Neuronal stem cell (in vitro differentiated cells): ENCODE measurements around the gene FRA10AC1.
A peak's percentile ranks its signal among the peaks of the same experiment; 100 is the strongest.

Experiments
- DNase-seq: peaks from one replicate; pipeline ENCODE4 v3.0.0-alpha.2; 2013; ENCODE audit warnings: low spot score
- H2AFZ ChIP-seq: one replicate; pipeline ENCODE4 v1.6.1; 2013; ENCODE audit warnings: mild to moderate bottlenecking, low read length, inconsistent platforms
- H2AK5ac ChIP-seq: 2 replicates; pipeline ENCODE4 v1.6.1; 2013; ENCODE audit warnings: low read depth, mild to moderate bottlenecking, inconsistent platforms, low read length, moderate library complexity, mixed read lengths
- H2BK120ac ChIP-seq: 2 replicates; pipeline ENCODE4 v1.6.1; 2013; ENCODE audit warnings: low read depth, mild to moderate bottlenecking, inconsistent platforms, low read length, moderate library complexity, mixed read lengths
- H2BK12ac ChIP-seq: one replicate; pipeline ENCODE4 v1.6.1; 2013; ENCODE audit warnings: low read length, inconsistent platforms
- H2BK15ac ChIP-seq: 2 replicates; pipeline ENCODE4 v1.6.1; 2013; ENCODE audit warnings: mild to moderate bottlenecking, low read length, inconsistent platforms, mixed read lengths
- H2BK5ac ChIP-seq: one replicate; pipeline ENCODE4 v1.6.1; 2013; ENCODE audit warnings: inconsistent platforms, mild to moderate bottlenecking, low read length, moderate library complexity
- H3K14ac ChIP-seq: one replicate; pipeline ENCODE4 v1.6.1; 2013; ENCODE audit warnings: low read length, inconsistent platforms
- H3K18ac ChIP-seq: 2 replicates; pipeline ENCODE4 v1.6.1; 2013; ENCODE audit warnings: low read length, inconsistent platforms
- H3K23ac ChIP-seq: 2 replicates; pipeline ENCODE4 v1.6.1; 2013; ENCODE audit warnings: low read depth, mild to moderate bottlenecking, mixed read lengths, low read length, inconsistent platforms; ENCODE audit not compliant: poor library complexity
- H3K27ac ChIP-seq: replicated peaks from 3 replicates; pipeline ENCODE4 v1.5.1; 2013; ENCODE audit warnings: low read length, inconsistent platforms
- H3K27me3 ChIP-seq, 3 experiments: 2 replicates each; pipeline ENCODE4 v1.6.1; 2013; ENCODE audit warnings: low read length in 3 of 3, mild to moderate bottlenecking in 2 of 3, inconsistent platforms in 1 of 3, low read depth in 1 of 3, mixed read lengths in 1 of 3, moderate library complexity in 1 of 3; ENCODE audit not compliant: control insufficient read depth in 3 of 3, insufficient read depth in 3 of 3
- H3K36me3 ChIP-seq, 2 donors: replicated peaks in 1 of 2; 2 replicates each; pipeline ENCODE4 v1.6.1; 2013; ENCODE audit warnings: low read length in 2 of 2; ENCODE audit not compliant: control insufficient read depth in 2 of 2, insufficient read depth in 2 of 2
- H3K4ac ChIP-seq: 2 replicates; pipeline ENCODE4 v1.6.1; 2013; ENCODE audit warnings: inconsistent platforms, mild to moderate bottlenecking, low read length, moderate library complexity
- H3K4me1 ChIP-seq, 2 donors: 1 replicate in 1 of 2; 2 replicates in 1 of 2; pipeline ENCODE4 v1.6.1; 2013; ENCODE audit warnings: low read length in 2 of 2, low read depth in 1 of 2; ENCODE audit not compliant: control insufficient read depth in 2 of 2, insufficient read depth in 1 of 2
- H3K4me2 ChIP-seq: one replicate; pipeline ENCODE4 v1.6.1; 2013; ENCODE audit warnings: mild to moderate bottlenecking, low read length, inconsistent platforms; ENCODE audit not compliant: insufficient read depth, poor library complexity, severe bottlenecking
- H3K4me3 ChIP-seq, 2 donors: 2 replicates each; pipeline ENCODE4 v1.5.1; 2013; ENCODE audit warnings: low read length in 2 of 2, mild to moderate bottlenecking in 2 of 2, inconsistent platforms in 1 of 2, moderate library complexity in 1 of 2
- H3K79me1 ChIP-seq: one replicate; pipeline ENCODE4 v1.6.1; 2013; ENCODE audit warnings: low read depth, mild to moderate bottlenecking, inconsistent platforms, low read length, moderate library complexity
- H3K9ac ChIP-seq: one replicate; pipeline ENCODE4 v1.6.1; 2013; ENCODE audit warnings: mild to moderate bottlenecking, low read depth, low read length, inconsistent platforms; ENCODE audit not compliant: poor library complexity
- H3K9me3 ChIP-seq, 2 donors: replicated peaks in 1 of 2; 2 replicates each; pipeline versions ENCODE3 to v1.6.1; 2013; ENCODE audit warnings: low read length in 2 of 2, mild to moderate bottlenecking in 2 of 2, inconsistent platforms in 1 of 2, low read depth in 1 of 2, mixed read lengths in 1 of 2, moderate library complexity in 1 of 2; ENCODE audit not compliant: control insufficient read depth in 2 of 2, insufficient read depth in 1 of 2
- H4K8ac ChIP-seq: one replicate; pipeline ENCODE4 v1.6.1; 2013; ENCODE audit warnings: low read depth, mild to moderate bottlenecking, inconsistent platforms, low read length, moderate library complexity
- H4K91ac ChIP-seq: one replicate; pipeline ENCODE4 v1.6.1; 2013; ENCODE audit warnings: low read length, low read depth, mild to moderate bottlenecking, inconsistent platforms; ENCODE audit not compliant: poor library complexity
- WGBS, 2 donors: extraction: QIAGEN DNeasy Blood & Tissue Kit; methylation state at CpG; one replicate each; pipeline ENCODE4 v1.1.7; 2013; ENCODE audit warnings: missing lambda C conversion rate in 2 of 2, mixed read lengths in 1 of 2; ENCODE audit not compliant: insufficient read length in 2 of 2, insufficient replicate concordance in 1 of 2; ENCODE audit errors: extremely low coverage in 2 of 2; 5-methylcytosine and 5-hydroxymethylcytosine counted together

FRA10AC1 gene

GRCh38 chr10:93703841-93704240 is 1.4 kb upstream of the FRA10AC1 start:
- no peak overlapping the region for H2BK5ac ChIP-seq
- no peak for DNase-seq
- H3K27ac ChIP-seq, result no peak overlapping the region
- H3K18ac ChIP-seq, result no peak overlapping the region
- H2AFZ ChIP-seq, result peak overlapping the region; percentile 65
- H4K8ac ChIP-seq, result no peak overlapping the region
- no peak overlapping the region for H2BK15ac ChIP-seq
- H3K14ac ChIP-seq, result no peak overlapping the region
- H3K4ac ChIP-seq, result no peak overlapping the region
- no peak overlapping the region for H4K91ac ChIP-seq
- H3K4me2 ChIP-seq, result no peak overlapping the region
- H3K9me3 ChIP-seq, result no peaks in the 10 kb centered on the region
- H3K9ac ChIP-seq, result no peak overlapping the region
- no peak overlapping the region for H3K4me3 ChIP-seq
- H3K27me3 ChIP-seq, result no peaks in the 10 kb centered on the region
- H2BK12ac ChIP-seq, result no peak overlapping the region
- H2BK120ac ChIP-seq, result no peak overlapping the region
- H3K23ac ChIP-seq, result no peak overlapping the region
- H3K36me3 ChIP-seq, result peaks cover under 1 to 13% of the 10 kb centered on the region in 2 donors
- no CpG with 5 or more reads among the region's 1 CpG for WGBS, 2 donors
- peaks cover 2 to 3% of the 10 kb centered on the region in 2 donors for H3K4me1 ChIP-seq
- H3K79me1 ChIP-seq, result no peaks in the 10 kb centered on the region
- H2AK5ac ChIP-seq, result no peak overlapping the region

- Histone ChIP-seq H2BK5ac (no peak overlapping the region), H3K27ac (peak overlapping the region; percentile 85), H3K4ac (no peak overlapping the region), H3K27me3 (no peaks in the 10 kb centered on the region), H2BK120ac (no peak overlapping the region), H2BK12ac (no peak overlapping the region), H4K91ac (no peak overlapping the region), H3K23ac (no peak overlapping the region), H3K4me3 (peak overlapping the region; percentile 59 to 83), H3K36me3 (peaks cover 2 to 21% of the 10 kb centered on the region in 2 donors), H3K9me3 (no peaks in the 10 kb centered on the region), H2AFZ (peak overlapping the region; percentile 86), H3K4me2 (peak overlapping the region; percentile 41), H3K79me1 (no peaks in the 10 kb centered on the region), H3K14ac (no peak overlapping the region), H3K18ac (no peak overlapping the region), H4K8ac (no peak overlapping the region), H2BK15ac (no peak overlapping the region), H3K4me1 (peaks cover 2 to 3% of the 10 kb centered on the region in 2 donors), H3K9ac (no peak overlapping the region), H2AK5ac (no peak overlapping the region)
- no peak for DNase-seq
- WGBS, 2 donors, result no CpG with 5 or more reads among the region's 12 CpGs
Measured at GRCh38 chr10:93703066-93703465, 674 bp upstream of the FRA10AC1 start.

DNA sequence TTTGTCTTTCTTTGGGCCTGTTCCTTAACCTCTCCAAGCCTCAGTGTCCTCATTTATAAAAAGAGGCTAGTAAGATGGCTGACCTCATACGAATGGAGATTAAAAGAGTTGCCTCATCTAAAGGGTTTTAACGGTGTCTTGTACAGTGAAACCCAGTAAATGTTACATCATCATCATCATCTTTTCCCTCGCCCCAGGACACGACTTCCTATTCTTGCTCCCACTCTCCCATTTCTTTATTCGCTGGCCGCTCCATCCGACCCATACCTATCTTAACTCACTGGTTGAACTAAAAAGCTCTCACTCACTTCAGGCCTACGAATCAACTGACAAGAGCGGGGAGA is 554 bp downstream of the FRA10AC1 start:
- Histone ChIP-seq H3K9me3 (no peaks in the 10 kb centered on the region), H3K9ac (no peak overlapping the region), H2BK12ac (no peak overlapping the region), H3K18ac (no peak overlapping the region), H2BK15ac (no peak overlapping the region), H2BK120ac (no peak overlapping the region), H2AFZ (peak overlapping the region; percentile 86), H3K14ac (no peak overlapping the region), H3K4me1 (peaks cover 2 to 3% of the 10 kb centered on the region in 2 donors), H3K4me3 (peak overlapping the region; percentile 59 to 90), H3K79me1 (no peaks in the 10 kb centered on the region), H2BK5ac (no peak overlapping the region), H3K36me3 (peaks cover 4 to 33% of the 10 kb centered on the region in 2 donors), H2AK5ac (no peak overlapping the region), H4K8ac (no peak overlapping the region), H4K91ac (no peak overlapping the region), H3K23ac (no peak overlapping the region), H3K27ac (peak overlapping the region; percentile 81), H3K4me2 (peak overlapping the region; percentile 60), H3K27me3 (no peaks in the 10 kb centered on the region), H3K4ac (no peak overlapping the region)
- no CpG with 5 or more reads among the region's 9 CpGs for WGBS, 2 donors
- no peak for DNase-seq

DNA sequence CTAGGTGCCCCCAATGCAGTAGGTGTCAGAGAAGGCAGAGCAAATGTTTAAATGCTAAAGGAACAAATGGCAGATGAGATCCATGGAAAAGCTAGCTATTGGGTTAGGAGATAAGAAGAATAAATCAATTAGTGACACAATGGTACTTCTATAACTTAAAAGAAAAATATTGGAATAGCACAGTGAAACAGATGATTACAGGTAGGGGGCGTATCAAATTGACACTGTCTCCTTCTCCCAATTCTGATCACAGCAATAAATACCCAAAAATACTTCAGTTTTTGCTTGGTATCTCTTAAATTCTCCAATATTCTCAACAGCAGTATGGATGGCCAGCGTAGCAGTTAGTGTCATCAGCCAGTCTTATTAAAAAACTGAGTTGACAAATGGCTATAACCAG is 5.2 kb downstream of the FRA10AC1 start:
- H3K27me3 ChIP-seq, result no peaks in the 10 kb centered on the region
- H3K27ac ChIP-seq, result no peak overlapping the region
- H2BK12ac ChIP-seq, result no peak overlapping the region
- no peak overlapping the region for H3K23ac ChIP-seq
- peaks cover 5 to 70% of the 10 kb centered on the region in 2 donors for H3K36me3 ChIP-seq
- H3K9me3 ChIP-seq, result no peaks in the 10 kb centered on the region
- no peak overlapping the region for H2BK5ac ChIP-seq
- H4K8ac ChIP-seq, result no peak overlapping the region
- H3K4me2 ChIP-seq, result no peak overlapping the region
- H3K9ac ChIP-seq, result no peak overlapping the region
- no peak overlapping the region for H2BK15ac ChIP-seq
- H3K14ac ChIP-seq, result no peak overlapping the region
- H3K4ac ChIP-seq, result no peak overlapping the region
- H2AK5ac ChIP-seq, result no peak overlapping the region
- no peak overlapping the region for H4K91ac ChIP-seq
- peaks cover 0 to 3% of the 10 kb centered on the region in 2 donors for H3K4me1 ChIP-seq
- H2AFZ ChIP-seq, result no peak overlapping the region
- no peak overlapping the region for H3K4me3 ChIP-seq
- WGBS, 2 donors, result no CpG with 5 or more reads among the region's 2 CpGs
- H3K79me1 ChIP-seq, result no peaks in the 10 kb centered on the region
- H2BK120ac ChIP-seq, result no peak overlapping the region
- no peak overlapping the region for H3K18ac ChIP-seq
- no peak for DNase-seq
